ENCODE data around the gene CHST11. TPM values are rescaled to one million over a fixed set of nuclear protein-coding genes. Genes with fewer than 3 reads are reported as not detected.

Gene CHST11
- total RNA-seq, 4 donors from 2014 or later: 5.7 to 15.7 (median 7.1) TPM

DNA sequence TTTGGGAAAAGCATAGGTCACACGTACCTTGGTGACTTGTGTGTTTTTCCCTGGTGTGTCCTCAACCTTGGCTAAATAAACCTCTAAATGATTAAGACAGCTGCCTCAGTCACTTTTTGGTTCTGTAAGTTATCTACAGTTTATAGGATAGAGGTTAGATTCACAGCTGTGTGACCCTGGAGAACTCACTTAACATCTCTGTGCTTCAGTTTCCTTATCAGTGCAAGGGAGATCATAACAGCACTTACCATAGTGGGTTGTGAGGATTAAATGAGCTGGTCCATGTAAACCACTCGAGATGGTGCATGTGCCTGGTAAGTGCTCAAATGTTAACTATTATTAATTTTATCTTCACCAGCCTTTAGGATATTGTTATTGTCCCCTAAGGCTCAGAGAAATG, 35.4 kb upstream of the CHST11 start:
- WGBS: 84% methylated on average over 2 of the region's 2 CpGs

DNA sequence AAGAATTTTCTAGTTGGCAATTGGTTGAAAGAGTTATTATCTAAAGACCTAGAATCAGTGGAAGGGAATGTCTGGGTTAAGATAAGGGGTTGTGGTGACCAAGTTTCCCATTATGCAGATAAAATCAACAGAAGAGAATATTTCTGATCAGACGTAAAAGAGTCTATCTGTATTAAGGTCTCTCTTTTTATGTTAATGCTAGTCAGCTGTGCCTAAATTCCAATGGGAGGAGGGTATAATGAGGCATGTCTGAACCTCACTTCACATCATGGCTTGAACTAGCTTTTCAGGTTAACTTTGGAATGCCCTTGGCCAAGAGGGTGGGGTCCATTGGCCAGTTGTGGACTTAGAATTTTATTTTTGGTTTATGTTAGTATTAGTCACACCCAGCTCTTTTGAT, 34.3 kb upstream of the CHST11 start:
- H3K9me3 ChIP-seq: no peaks in the 10 kb centered on the region
- 68% methylated on average over 1 of the region's 1 CpG for WGBS
- no peak for TF ChIP-seq POLR2A (IDR thresholded peaks at IDR 0.05; ENCODE audit: low read depth)
- TF ChIP-seq, protein P1, sequence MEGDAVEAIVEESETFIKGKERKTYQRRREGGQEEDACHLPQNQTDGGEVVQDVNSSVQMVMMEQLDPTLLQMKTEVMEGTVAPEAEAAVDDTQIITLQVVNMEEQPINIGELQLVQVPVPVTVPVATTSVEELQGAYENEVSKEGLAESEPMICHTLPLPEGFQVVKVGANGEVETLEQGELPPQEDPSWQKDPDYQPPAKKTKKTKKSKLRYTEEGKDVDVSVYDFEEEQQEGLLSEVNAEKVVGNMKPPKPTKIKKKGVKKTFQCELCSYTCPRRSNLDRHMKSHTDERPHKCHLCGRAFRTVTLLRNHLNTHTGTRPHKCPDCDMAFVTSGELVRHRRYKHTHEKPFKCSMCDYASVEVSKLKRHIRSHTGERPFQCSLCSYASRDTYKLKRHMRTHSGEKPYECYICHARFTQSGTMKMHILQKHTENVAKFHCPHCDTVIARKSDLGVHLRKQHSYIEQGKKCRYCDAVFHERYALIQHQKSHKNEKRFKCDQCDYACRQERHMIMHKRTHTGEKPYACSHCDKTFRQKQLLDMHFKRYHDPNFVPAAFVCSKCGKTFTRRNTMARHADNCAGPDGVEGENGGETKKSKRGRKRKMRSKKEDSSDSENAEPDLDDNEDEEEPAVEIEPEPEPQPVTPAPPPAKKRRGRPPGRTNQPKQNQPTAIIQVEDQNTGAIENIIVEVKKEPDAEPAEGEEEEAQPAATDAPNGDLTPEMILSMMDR (IDR thresholded peaks at IDR 0.05): no peak
- no peak for TF ChIP-seq POLR2AphosphoS5 (IDR thresholded peaks at IDR 0.05)
- no peak for TF ChIP-seq EP300 (IDR thresholded peaks at IDR 0.05)

More for the DNA sequence above, 35.4 kb upstream of the CHST11 start:
- no peak overlapping the region for H3K4me3 ChIP-seq
- H3K9me3 ChIP-seq: no peaks in the 10 kb centered on the region
- H3K36me3 ChIP-seq: no peaks in the 10 kb centered on the region
- H3K27ac ChIP-seq (replicated peaks in 1 of 4): no peak overlapping the region
- H3K27me3 ChIP-seq: no peaks in the 10 kb centered on the region
- TF ChIP-seq POLR2A (IDR thresholded peaks at IDR 0.05; ENCODE audit: low read depth) (no peak), POLR2AphosphoS5 (IDR thresholded peaks at IDR 0.05) (no peak), EP300 (IDR thresholded peaks at IDR 0.05) (no peak)
- TF ChIP-seq, protein P1 (IDR thresholded peaks at IDR 0.05): no peak
- no peaks in the 10 kb centered on the region for H3K4me1 ChIP-seq
- DNase-seq (ENCODE audit: extremely low spot score): no peak
- intact Hi-C loops (cut with DNase I): no loop called here

GRCh38 chr12:104423273-104423672, 33.5 kb upstream of the CHST11 start:
- intact Hi-C loops (cut with DNase I): no loop called here
- Histone ChIP-seq H3K36me3 (no peaks in the 10 kb centered on the region), H3K9me3 (no peaks in the 10 kb centered on the region), H3K27ac (replicated peaks in 1 of 4) (no peak overlapping the region), H3K27me3 (no peaks in the 10 kb centered on the region), H3K4me3 (no peak overlapping the region), H3K4me1 (no peaks in the 10 kb centered on the region)
- no peak for TF ChIP-seq EP300 (IDR thresholded peaks at IDR 0.05)
- no peak for TF ChIP-seq POLR2A (IDR thresholded peaks at IDR 0.05; ENCODE audit: low read depth)
- no peak for TF ChIP-seq POLR2AphosphoS5 (IDR thresholded peaks at IDR 0.05)
- TF ChIP-seq, protein P1 (IDR thresholded peaks at IDR 0.05): no peak
- DNase-seq (ENCODE audit: extremely low spot score): no peak
- 94% methylated on average over 3 of the region's 3 CpGs for WGBS

More for the DNA sequence above, 34.3 kb upstream of the CHST11 start:
- H3K27ac ChIP-seq (replicated peaks in 1 of 4): no peak overlapping the region
- no peaks in the 10 kb centered on the region for H3K36me3 ChIP-seq
- H3K4me1 ChIP-seq: no peaks in the 10 kb centered on the region
- intact Hi-C loops (cut with DNase I): no loop called here
- H3K4me3 ChIP-seq: no peak overlapping the region
- H3K27me3 ChIP-seq: no peaks in the 10 kb centered on the region
- DNase-seq (ENCODE audit: extremely low spot score): no peak

DNA sequence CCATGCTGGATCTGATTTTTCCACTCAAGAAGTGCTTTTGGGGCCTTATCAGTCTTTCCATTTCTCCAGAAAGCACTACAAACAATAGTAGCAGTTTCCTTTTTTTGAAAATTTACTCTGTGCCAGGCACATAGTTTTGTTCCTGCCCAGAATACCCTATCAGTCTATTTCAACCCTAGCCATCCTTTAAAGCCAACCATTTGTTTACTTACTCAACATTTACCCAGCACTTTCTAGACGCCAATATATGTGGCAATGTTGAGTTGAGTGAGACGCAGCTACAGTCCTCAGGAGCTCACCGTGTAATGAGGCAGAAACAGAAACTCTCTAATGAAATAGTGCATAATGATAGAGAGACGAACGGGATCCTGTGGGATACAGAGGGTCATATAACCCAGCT, 32.9 kb upstream of the CHST11 start:
- WGBS: 83% methylated on average over 5 of the region's 5 CpGs

More for the DNA sequence above, 32.9 kb upstream of the CHST11 start:
- TF ChIP-seq EP300 (IDR thresholded peaks at IDR 0.05) (no peak), POLR2A (IDR thresholded peaks at IDR 0.05; ENCODE audit: low read depth) (no peak), POLR2AphosphoS5 (IDR thresholded peaks at IDR 0.05) (no peak)
- TF ChIP-seq, protein P1 (IDR thresholded peaks at IDR 0.05): no peak
- H3K36me3 ChIP-seq: no peaks in the 10 kb centered on the region
- H3K9me3 ChIP-seq: no peaks in the 10 kb centered on the region
- DNase-seq (ENCODE audit: extremely low spot score): no peak
- intact Hi-C loops (cut with DNase I): no loop called here
- no peaks in the 10 kb centered on the region for H3K4me1 ChIP-seq
- no peak overlapping the region for H3K27ac ChIP-seq (replicated peaks in 1 of 4)
- H3K4me3 ChIP-seq: no peak overlapping the region
- H3K27me3 ChIP-seq: no peaks in the 10 kb centered on the region

Measured in esophagus muscularis mucosa (tissue), 4 donors.